GM19043 (cell line): ENCODE results near the gene NABP1.
A peak's percentile ranks its signal among the peaks of the same experiment; 100 is the strongest.
"Not testable (repeated sequence)": the region's sequence is repeated elsewhere in the genome, so short reads cannot be mapped to it uniquely, and the experiment has no call there.

Experiments used
- ATAC-seq: cut with Tn5 transposase; IDR thresholded peaks from one replicate; pipeline ENCODE4 v1.9.1; 2021; ENCODE audit warnings: low read depth; ENCODE audit not compliant: unreplicated experiment

The NABP1 gene

GRCh38 chr2:191677646-191678436, at the start of gene NABP1:
Gene NABP1 (plus strand): TSS chr2:191678136. CDS start chr2:191678615, 479 bp downstream.
- ATAC-seq = peak; percentile 60

GRCh38 chr2:191629001-191629453, 48.9 kb upstream of the NABP1 start:
- peak; percentile 49 for ATAC-seq

- ATAC-seq = no peak
Observed at GRCh38 chr2:191629976-191630712, 47.8 kb upstream of the NABP1 start.

- ATAC-seq = no peak
Observed at GRCh38 chr2:191631754-191632153, 46.2 kb upstream of the NABP1 start.

GRCh38 chr2:191632426-191632825, 45.5 kb upstream of the NABP1 start:
- ATAC-seq = no peak

GRCh38 chr2:191634791-191635190, 43.1 kb upstream of the NABP1 start:
- ATAC-seq = no peak

- ATAC-seq = peak; percentile 63
Observed at GRCh38 chr2:191635333-191636234, 42.4 kb upstream of the NABP1 start.

- ATAC-seq = no peak
Observed at GRCh38 chr2:191636235-191636543, 41.7 kb upstream of the NABP1 start.

- ATAC-seq = no peak
Observed at GRCh38 chr2:191636586-191636985, 41.4 kb upstream of the NABP1 start.

- peak; percentile 65 for ATAC-seq
Observed at GRCh38 chr2:191637182-191638078, 40.5 kb upstream of the NABP1 start.

GRCh38 chr2:191638079-191638801, 39.7 kb upstream of the NABP1 start:
- ATAC-seq = peak; percentile 27

GRCh38 chr2:191638802-191639172, 39.1 kb upstream of the NABP1 start:
- peak; percentile 28 for ATAC-seq

GRCh38 chr2:191641609-191642008, 36.3 kb upstream of the NABP1 start:
- no peak for ATAC-seq

- ATAC-seq = no peak
Observed at GRCh38 chr2:191642541-191642940, 35.4 kb upstream of the NABP1 start.

- no peak for ATAC-seq
Observed at GRCh38 chr2:191643429-191643828, 34.5 kb upstream of the NABP1 start.

GRCh38 chr2:191644613-191645012, 33.3 kb upstream of the NABP1 start:
- ATAC-seq = not testable (repeated sequence)

GRCh38 chr2:191645032-191645431, 32.9 kb upstream of the NABP1 start:
- ATAC-seq = no peak

- no peak for ATAC-seq
Observed at GRCh38 chr2:191645434-191646162, 32.3 kb upstream of the NABP1 start.
